K562 (cell line): ENCODE data around the gene ASF1B. TPM values are rescaled to one million over a fixed set of nuclear protein-coding genes. Genes with fewer than 3 reads are reported as not detected.
A peak's percentile ranks its signal among the peaks of the same experiment; 100 is the strongest.

Experiments used
- ELF1 ChIP-seq: fragments of 200-800 bp; sonication (Bioruptor generic); IDR thresholded peaks from 2 replicates; pipeline ENCODE4 v1.6.1; 2016; ENCODE audit warnings: missing genetic modification characterization, missing compliant biosample characterization
- EP400 ChIP-seq: fragments of 450-650 bp; IDR thresholded peaks from 2 replicates; pipeline ENCODE4 v1.6.1; 2017; ENCODE audit warnings: antibody characterized with exemption, mild to moderate bottlenecking, moderate library complexity
- FOXP1 ChIP-seq: sonication (generic); formaldehyde crosslinking; IDR thresholded peaks from 2 replicates; pipeline ENCODE4 v1.8.0; 2022; ENCODE audit warnings: mild to moderate bottlenecking, missing genetic modification reagents
- HDGF ChIP-seq: fragments of 450-650 bp; IDR thresholded peaks from 2 replicates; pipeline ENCODE4 v1.6.1; 2016
- HNRNPH1 ChIP-seq: fragments of 200-400 bp; formaldehyde crosslinking; optimal IDR thresholded peaks from 2 replicates; pipeline ENCODE3; 2017; ENCODE audit warnings: low read depth, mild to moderate bottlenecking, low read length, moderate library complexity
- LEF1 ChIP-seq: fragments of 450-650 bp; IDR thresholded peaks from 2 replicates; pipeline ENCODE4 v1.6.1; 2016; ENCODE audit warnings: mild to moderate bottlenecking
- MXI1 ChIP-seq: IDR thresholded peaks from 2 replicates; pipeline ENCODE4 v1.6.1; 2011; ENCODE audit warnings: low read depth, mild to moderate bottlenecking, improper control_type of control experiment, low read length
- NBN ChIP-seq: fragments of 450-650 bp; IDR thresholded peaks from 2 replicates; pipeline ENCODE4 v1.6.1; 2016; ENCODE audit warnings: low read depth, mild to moderate bottlenecking
- NRF1 ChIP-seq, 2 experiments: fragments of 450-650 bp; IDR thresholded peaks in 1 of 2; conservative IDR thresholded peaks in 1 of 2; 2 replicates each; pipeline ENCODE4 v1.6.1; 2014; ENCODE audit warnings: mild to moderate bottlenecking in 2 of 2
- PHF8 ChIP-seq: fragments of 200-600 bp; sonication (generic); IDR thresholded peaks from 2 replicates; pipeline ENCODE4 v1.6.1; 2012; ENCODE audit warnings: mixed run types, mild to moderate bottlenecking, inconsistent platforms, low read length, moderate library complexity, borderline replicate concordance
- RBM22 ChIP-seq: fragments of 200-400 bp; formaldehyde crosslinking; IDR thresholded peaks from 2 replicates; pipeline ENCODE4 v1.6.1; 2018; ENCODE audit warnings: low read length, low read depth; ENCODE audit not compliant: poor library complexity, severe bottlenecking
- SIN3A ChIP-seq, 2 experiments: fragments of 150-350 bp in 1 of 2; IDR thresholded peaks; 2 replicates each; pipeline ENCODE4 v1.6.1; 2011 to 2016; ENCODE audit warnings: borderline replicate concordance in 2 of 2, low read depth in 2 of 2, low read length in 2 of 2, mild to moderate bottlenecking in 2 of 2, moderate library complexity in 2 of 2; ENCODE audit not compliant: control insufficient read depth in 1 of 2
- SUPT5H ChIP-seq: fragments of 450-650 bp; IDR thresholded peaks from 2 replicates; pipeline ENCODE4 v1.6.1; 2016
- ZNF239 ChIP-seq: fragments of 250-450 bp; sonication (Bioruptor Pico); IDR thresholded peaks from 2 replicates; pipeline ENCODE4 v1.4.0; 2020; ENCODE audit warnings: mild to moderate bottlenecking
- ZNF586 ChIP-seq: fragments of 450-650 bp; formaldehyde crosslinking; conservative IDR thresholded peaks from 2 replicates; pipeline ENCODE4 v1.4.0; 2020; ENCODE audit warnings: mild to moderate bottlenecking, moderate library complexity
- ZNF699 ChIP-seq: fragments of 250-450 bp; sonication (Bioruptor Pico); IDR thresholded peaks from 2 replicates; pipeline ENCODE4 v1.8.0; 2021; ENCODE audit warnings: mild to moderate bottlenecking, moderate library complexity; ENCODE audit not compliant: insufficient replicate concordance
- polyA plus RNA-seq, 8 experiments: library from polyadenylated mRNA; depleted of rRNA in 4 of 8; stranded (reverse) in 5 of 8; unstranded in 3 of 8; fragments of >200 nt; fragmentation: Nextera tagmentation in 2 of 8; fragmentation: Illumina TruSeq in 1 of 8; extraction: Ambion mirVana in 2 of 8; extraction: Trizol in 1 of 8; gene quantifications; 2 replicates each; pipeline versions ENCODE4 v1.2.1 to v1.2.3, GENCODE V29; 2011 to 2014; ENCODE audit warnings: inconsistent platforms in 1 of 8, missing spikeins in 1 of 8
- total RNA-seq, 7 experiments: library from RNA; depleted of rRNA in 6 of 7; stranded (reverse); fragments of >200 nt in 6 of 7; fragmentation: Illumina TruSeq in 2 of 7; extraction: Trizol in 2 of 7; gene quantifications; 2 replicates each; pipeline versions ENCODE4 v1.2.1 to v1.2.3, GENCODE V29; 2011 to 2021; ENCODE audit warnings: low replicate concordance in 1 of 7
- TF ChIP-seq, protein P1 (sequence below): sonication (generic); formaldehyde crosslinking; IDR thresholded peaks from 2 replicates; pipeline ENCODE4 v1.8.1; 2023; ENCODE audit warnings: mild to moderate bottlenecking, missing genetic modification reagents
- TF ChIP-seq, protein P2 (sequence below): fragments of 250-450 bp; sonication (Bioruptor Pico); IDR thresholded peaks from 2 replicates; pipeline ENCODE4 v1.5.0; 2020; ENCODE audit warnings: mild to moderate bottlenecking
- TF ChIP-seq, protein P3 (sequence below): fragments of 150-350 bp; IDR thresholded peaks from 2 replicates; pipeline ENCODE4 v1.6.1; 2014; ENCODE audit warnings: low read depth, mild to moderate bottlenecking, low read length, borderline replicate concordance
- TF ChIP-seq, protein P4 (sequence below): fragments of 450-650 bp; IDR thresholded peaks from 2 replicates; pipeline ENCODE4 v1.6.1; 2016; ENCODE audit warnings: antibody characterized with exemption

Gene ASF1B
- total and polyA plus RNA-seq, 9 of the 15 experiments (the other 6 are each of a cell fraction or from before 2014, with no cell fraction given): 6.0 to 69.4 (median 53.3) TPM

DNA sequence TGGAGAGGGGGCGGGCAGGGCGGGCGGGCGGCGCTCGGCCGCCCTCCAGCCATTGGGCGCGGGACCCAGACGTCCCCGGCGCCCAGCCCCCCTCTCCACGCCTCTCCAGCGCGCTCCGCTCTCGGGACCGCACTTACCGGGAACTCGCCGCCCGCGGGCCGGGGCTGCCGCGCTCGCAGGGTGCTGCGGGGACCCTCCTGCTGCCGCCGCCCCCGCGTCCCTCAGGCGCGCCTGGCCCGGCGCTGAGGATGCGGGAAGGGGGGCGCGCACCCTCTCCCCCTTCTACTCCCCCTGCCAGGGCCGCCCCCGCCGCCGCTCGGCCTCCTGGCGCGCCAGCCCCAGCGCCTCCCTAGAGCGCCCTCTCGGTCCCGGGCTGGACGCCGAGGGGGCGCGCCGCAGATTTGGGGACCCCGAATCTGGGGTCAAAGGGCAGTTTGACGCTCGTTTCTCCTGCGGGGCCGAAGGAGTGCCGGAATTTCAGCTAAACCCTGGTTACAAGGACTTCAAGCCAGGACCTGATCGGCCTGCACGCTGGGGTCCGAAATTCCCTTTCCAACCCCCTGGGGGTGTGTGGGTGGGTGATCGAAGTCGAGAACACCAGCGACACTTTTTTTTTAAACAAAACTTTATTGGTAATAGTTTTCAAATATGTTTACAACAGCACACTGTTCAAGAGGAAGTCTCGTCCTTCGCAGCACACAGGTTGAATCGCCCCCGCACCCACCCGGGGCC is 45.1 kb downstream of the ASF1B start (continued):
- TF ChIP-seq LEF1: peak; percentile 57; the same call in 1 of the 2 replicates
- TF ChIP-seq SIN3A (IDR thresholded peaks at IDR 0.05; ENCODE audit: borderline replicate concordance in 2 of 2, control insufficient read depth in 1 of 2, low read depth in 2 of 2, low read length in 2 of 2): 0 out of 4 replicates have a peak, but pooled peaks of 1 of the 2 experiments have one; percentile 24
- TF ChIP-seq, protein P1, sequence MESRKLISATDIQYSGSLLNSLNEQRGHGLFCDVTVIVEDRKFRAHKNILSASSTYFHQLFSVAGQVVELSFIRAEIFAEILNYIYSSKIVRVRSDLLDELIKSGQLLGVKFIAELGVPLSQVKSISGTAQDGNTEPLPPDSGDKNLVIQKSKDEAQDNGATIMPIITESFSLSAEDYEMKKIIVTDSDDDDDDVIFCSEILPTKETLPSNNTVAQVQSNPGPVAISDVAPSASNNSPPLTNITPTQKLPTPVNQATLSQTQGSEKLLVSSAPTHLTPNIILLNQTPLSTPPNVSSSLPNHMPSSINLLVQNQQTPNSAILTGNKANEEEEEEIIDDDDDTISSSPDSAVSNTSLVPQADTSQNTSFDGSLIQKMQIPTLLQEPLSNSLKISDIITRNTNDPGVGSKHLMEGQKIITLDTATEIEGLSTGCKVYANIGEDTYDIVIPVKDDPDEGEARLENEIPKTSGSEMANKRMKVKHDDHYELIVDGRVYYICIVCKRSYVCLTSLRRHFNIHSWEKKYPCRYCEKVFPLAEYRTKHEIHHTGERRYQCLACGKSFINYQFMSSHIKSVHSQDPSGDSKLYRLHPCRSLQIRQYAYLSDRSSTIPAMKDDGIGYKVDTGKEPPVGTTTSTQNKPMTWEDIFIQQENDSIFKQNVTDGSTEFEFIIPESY (CRISPR knock-in tag): no peak
- TF ChIP-seq, protein P2, sequence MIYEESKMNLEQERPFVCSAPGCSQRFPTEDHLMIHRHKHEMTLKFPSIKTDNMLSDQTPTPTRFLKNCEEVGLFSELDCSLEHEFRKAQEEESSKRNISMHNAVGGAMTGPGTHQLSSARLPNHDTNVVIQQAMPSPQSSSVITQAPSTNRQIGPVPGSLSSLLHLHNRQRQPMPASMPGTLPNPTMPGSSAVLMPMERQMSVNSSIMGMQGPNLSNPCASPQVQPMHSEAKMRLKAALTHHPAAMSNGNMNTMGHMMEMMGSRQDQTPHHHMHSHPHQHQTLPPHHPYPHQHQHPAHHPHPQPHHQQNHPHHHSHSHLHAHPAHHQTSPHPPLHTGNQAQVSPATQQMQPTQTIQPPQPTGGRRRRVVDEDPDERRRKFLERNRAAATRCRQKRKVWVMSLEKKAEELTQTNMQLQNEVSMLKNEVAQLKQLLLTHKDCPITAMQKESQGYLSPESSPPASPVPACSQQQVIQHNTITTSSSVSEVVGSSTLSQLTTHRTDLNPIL (CRISPR knock-in tag): no peak
- peak; percentile 70 for TF ChIP-seq NBN
- peak; percentile 73; the same call in 1 of the 2 replicates for TF ChIP-seq PHF8
- TF ChIP-seq SUPT5H: peak; percentile 46
- TF ChIP-seq HNRNPH1: no peak
- TF ChIP-seq NRF1 (conservative IDR thresholded peaks at IDR 0.05 in 1 of 2, IDR thresholded peaks at IDR 0.05 in 1 of 2): peak; percentile 24 to 27; a peak in 2 of 4 replicates
- peak; percentile 66; the same call in 1 of the 2 replicates for TF ChIP-seq ELF1 (tag)
- TF ChIP-seq ZNF699 (CRISPR knock-in tag): no peak
- no peak for TF ChIP-seq MXI1
- TF ChIP-seq, protein P3, sequence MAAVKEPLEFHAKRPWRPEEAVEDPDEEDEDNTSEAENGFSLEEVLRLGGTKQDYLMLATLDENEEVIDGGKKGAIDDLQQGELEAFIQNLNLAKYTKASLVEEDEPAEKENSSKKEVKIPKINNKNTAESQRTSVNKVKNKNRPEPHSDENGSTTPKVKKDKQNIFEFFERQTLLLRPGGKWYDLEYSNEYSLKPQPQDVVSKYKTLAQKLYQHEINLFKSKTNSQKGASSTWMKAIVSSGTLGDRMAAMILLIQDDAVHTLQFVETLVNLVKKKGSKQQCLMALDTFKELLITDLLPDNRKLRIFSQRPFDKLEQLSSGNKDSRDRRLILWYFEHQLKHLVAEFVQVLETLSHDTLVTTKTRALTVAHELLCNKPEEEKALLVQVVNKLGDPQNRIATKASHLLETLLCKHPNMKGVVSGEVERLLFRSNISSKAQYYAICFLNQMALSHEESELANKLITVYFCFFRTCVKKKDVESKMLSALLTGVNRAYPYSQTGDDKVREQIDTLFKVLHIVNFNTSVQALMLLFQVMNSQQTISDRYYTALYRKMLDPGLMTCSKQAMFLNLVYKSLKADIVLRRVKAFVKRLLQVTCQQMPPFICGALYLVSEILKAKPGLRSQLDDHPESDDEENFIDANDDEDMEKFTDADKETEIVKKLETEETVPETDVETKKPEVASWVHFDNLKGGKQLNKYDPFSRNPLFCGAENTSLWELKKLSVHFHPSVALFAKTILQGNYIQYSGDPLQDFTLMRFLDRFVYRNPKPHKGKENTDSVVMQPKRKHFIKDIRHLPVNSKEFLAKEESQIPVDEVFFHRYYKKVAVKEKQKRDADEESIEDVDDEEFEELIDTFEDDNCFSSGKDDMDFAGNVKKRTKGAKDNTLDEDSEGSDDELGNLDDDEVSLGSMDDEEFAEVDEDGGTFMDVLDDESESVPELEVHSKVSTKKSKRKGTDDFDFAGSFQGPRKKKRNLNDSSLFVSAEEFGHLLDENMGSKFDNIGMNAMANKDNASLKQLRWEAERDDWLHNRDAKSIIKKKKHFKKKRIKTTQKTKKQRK: no peak
- no peak for TF ChIP-seq ZNF239
- TF ChIP-seq, protein P4, sequence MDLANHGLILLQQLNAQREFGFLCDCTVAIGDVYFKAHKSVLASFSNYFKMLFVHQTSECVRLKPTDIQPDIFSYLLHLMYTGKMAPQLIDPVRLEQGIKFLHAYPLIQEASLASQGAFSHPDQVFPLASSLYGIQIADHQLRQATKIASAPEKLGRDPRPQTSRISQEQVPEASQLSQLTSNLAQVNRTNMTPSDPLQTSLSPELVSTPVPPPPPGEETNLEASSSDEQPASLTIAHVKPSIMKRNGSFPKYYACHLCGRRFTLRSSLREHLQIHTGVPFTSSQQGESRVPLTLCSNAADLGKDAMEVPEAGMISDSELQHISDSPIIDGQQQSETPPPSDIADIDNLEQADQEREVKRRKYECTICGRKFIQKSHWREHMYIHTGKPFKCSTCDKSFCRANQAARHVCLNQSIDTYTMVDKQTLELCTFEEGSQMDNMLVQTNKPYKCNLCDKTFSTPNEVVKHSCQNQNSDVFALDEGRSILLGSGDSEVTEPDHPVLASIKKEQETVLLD: peak; percentile 67; the same call in 1 of the 2 replicates
- TF ChIP-seq RBM22: peak; percentile 65
- peak; percentile 71 for TF ChIP-seq FOXP1
- no peak for TF ChIP-seq ZNF586
- TF ChIP-seq HDGF: no peak
- peak; percentile 77 for TF ChIP-seq EP400
